AG04450 (cell line): ENCODE results near the gene KNOP1. TPM values are rescaled to one million over a fixed set of nuclear protein-coding genes. Genes with fewer than 3 reads are reported as not detected.
A peak's percentile ranks its signal among the peaks of the same experiment; 100 is the strongest.

Experiments used
- CTCF ChIA-PET: fragments of 300-600, 350-600 bp; formaldehyde crosslinking; extraction: SDS; loops from one replicate; lab custom pipeline; 2022; ENCODE audit warnings: antibody characterized with exemption, inconsistent platforms; lab: Charles Lee
- POLR2A ChIA-PET: fragments of 350-600 bp; formaldehyde crosslinking; extraction: SDS; loops from one replicate; lab custom pipeline; 2021; ENCODE audit warnings: antibody characterized with exemption, inconsistent platforms; lab: Yijun Ruan, JAX
- DNase-seq: peaks from one replicate; pipeline ENCODE4 v3.0.0-alpha.2; 2011; ENCODE audit warnings: low read depth, low spot score
- H3K27ac ChIP-seq: one replicate; pipeline ENCODE4 v1.5.1; 2012; ENCODE audit warnings: low read depth, low read length, control low read depth
- H3K27me3 ChIP-seq: one replicate; pipeline ENCODE4 v1.6.0; 2012; ENCODE audit warnings: low read length; ENCODE audit not compliant: control insufficient read depth, insufficient read depth
- H3K4me3 ChIP-seq: 2 replicates; pipeline ENCODE4 v1.5.1; 2011; ENCODE audit warnings: mild to moderate bottlenecking, low read depth, low read length, control low read depth
- H3K9me3 ChIP-seq: 2 replicates; pipeline ENCODE4 v1.5.1; 2012; ENCODE audit warnings: low read length; ENCODE audit not compliant: control insufficient read depth, insufficient read depth
- polyA plus RNA-seq: library from polyadenylated mRNA; depleted of rRNA; stranded (reverse); fragments of >200 nt; gene quantifications from 2 replicates; pipeline ENCODE4 v1.2.3, GENCODE V29; 2011
- TF ChIP-seq, protein P1 (sequence below): IDR thresholded peaks from 2 replicates; pipeline ENCODE4 v1.5.1; 2011; ENCODE audit warnings: low read depth, low read length, control low read depth, inconsistent platforms

Gene KNOP1
- polyA plus RNA-seq, 1 experiment = 14.9 TPM

DNA sequence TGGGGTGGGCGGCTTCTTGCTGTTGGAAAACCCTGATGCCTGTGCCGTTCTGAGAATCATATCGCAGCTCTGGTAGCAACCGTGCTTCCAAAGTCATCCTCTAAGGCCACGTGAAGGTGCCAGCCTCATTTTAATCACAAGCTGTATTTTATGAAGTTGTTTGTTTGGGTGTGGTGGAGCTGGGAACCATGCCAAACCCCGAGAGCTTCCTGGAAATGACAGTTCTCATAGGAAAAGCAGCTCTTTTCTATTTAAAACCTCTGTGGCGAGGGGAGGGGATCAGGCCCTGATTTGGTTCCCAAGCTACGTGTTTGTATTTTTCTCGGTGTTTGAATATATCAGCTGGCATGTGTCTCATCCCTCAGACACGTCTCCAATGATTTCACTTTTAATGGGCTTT lies 21.7 kb downstream of the KNOP1 start:
- ChIA-PET CTCF (interaction anchor here (0.8 to 3.1 kb wide), 8 partner anchors 9 to 211 kb away, joined by 3 to 9 read pairs (median 4); no protein-coding TSS in a partner anchor), POLR2A (interaction anchor here (1.4 kb wide), 1 partner anchor 141 kb away, joined by 6 read pairs; the partner anchor contains the start of gene VPS35L)
- H3K9me3 ChIP-seq = no peaks in the 10 kb centered on the region
- peak; percentile 67 for DNase-seq
- peak overlapping the region; percentile 65 for H3K27ac ChIP-seq
- H3K4me3 ChIP-seq = no peak overlapping the region
- no peaks in the 10 kb centered on the region for H3K27me3 ChIP-seq
- TF ChIP-seq, protein P1, sequence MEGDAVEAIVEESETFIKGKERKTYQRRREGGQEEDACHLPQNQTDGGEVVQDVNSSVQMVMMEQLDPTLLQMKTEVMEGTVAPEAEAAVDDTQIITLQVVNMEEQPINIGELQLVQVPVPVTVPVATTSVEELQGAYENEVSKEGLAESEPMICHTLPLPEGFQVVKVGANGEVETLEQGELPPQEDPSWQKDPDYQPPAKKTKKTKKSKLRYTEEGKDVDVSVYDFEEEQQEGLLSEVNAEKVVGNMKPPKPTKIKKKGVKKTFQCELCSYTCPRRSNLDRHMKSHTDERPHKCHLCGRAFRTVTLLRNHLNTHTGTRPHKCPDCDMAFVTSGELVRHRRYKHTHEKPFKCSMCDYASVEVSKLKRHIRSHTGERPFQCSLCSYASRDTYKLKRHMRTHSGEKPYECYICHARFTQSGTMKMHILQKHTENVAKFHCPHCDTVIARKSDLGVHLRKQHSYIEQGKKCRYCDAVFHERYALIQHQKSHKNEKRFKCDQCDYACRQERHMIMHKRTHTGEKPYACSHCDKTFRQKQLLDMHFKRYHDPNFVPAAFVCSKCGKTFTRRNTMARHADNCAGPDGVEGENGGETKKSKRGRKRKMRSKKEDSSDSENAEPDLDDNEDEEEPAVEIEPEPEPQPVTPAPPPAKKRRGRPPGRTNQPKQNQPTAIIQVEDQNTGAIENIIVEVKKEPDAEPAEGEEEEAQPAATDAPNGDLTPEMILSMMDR = no peak

DNA sequence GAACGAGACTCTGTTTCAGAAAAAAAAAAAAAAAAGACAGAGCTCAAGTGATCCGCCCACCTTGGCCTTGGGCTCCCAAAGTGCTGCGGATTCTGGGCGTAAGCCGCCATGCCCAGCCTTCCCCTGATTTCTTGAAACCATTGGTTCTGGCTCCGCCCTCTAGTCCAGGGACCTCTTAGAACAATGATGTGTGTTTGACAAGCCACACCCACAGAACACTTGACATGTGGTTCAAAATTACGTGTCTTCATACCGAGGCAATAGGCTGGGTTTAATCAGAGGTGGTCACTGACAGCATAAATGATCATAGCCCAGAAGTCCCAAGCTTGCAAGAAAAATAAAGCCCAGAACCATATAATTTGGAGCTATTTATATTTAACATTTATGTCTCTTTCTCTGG lies 23.0 kb downstream of the KNOP1 start:
- Histone ChIP-seq H3K4me3 (no peak overlapping the region), H3K27ac (no peak overlapping the region), H3K27me3 (no peaks in the 10 kb centered on the region), H3K9me3 (no peaks in the 10 kb centered on the region; the same call in 1 of the 2 replicates)
- CTCF ChIA-PET = interaction anchor here (0.7 to 3.1 kb wide), 3 partner anchors 111 to 192 kb away, joined by 4 to 9 read pairs (median 5); partner anchors contain the start of gene GPRC5B
- POLR2A ChIA-PET = no interaction called here
- TF ChIP-seq, protein P1 = no peak
- DNase-seq = no peak

DNA sequence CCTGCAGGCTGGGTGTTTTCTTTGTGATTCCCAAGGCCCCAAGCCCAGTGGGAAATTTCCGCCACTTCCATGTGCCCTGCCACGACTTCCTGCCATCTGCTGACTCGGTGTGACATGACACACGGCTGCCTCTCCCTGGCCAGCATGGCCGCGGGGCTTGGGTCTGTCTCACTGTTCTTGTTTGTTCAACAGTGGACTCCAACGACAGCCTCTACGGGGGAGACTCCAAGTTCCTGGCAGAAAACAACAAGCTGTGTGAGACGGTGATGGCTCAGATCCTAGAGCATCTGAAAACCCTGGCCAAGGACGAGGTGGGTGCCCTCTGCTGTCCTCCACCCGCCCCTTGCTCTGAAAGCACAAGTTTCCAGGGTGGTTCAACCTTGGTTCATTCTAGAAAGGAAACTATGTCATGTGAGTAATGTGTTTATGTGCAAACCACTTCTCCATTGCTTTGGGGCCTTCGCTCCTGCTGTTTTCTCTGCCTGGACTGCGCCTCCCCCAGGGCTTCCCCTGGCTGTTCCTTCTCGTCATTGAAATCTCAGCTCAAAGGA lies 26.8 kb downstream of the KNOP1 start:
- H3K4me3 ChIP-seq = no peak overlapping the region
- ChIA-PET POLR2A (no interaction called here), CTCF (interaction anchor here (1.0 kb wide), 1 partner anchor 107 kb away, joined by 3 read pairs; no protein-coding TSS in a partner anchor)
- no peak overlapping the region for H3K27ac ChIP-seq
- TF ChIP-seq, protein P1 = no peak
- no peaks in the 10 kb centered on the region for H3K27me3 ChIP-seq
- H3K9me3 ChIP-seq = no peaks in the 10 kb centered on the region; the same call in 1 of the 2 replicates
- no peak for DNase-seq

DNA sequence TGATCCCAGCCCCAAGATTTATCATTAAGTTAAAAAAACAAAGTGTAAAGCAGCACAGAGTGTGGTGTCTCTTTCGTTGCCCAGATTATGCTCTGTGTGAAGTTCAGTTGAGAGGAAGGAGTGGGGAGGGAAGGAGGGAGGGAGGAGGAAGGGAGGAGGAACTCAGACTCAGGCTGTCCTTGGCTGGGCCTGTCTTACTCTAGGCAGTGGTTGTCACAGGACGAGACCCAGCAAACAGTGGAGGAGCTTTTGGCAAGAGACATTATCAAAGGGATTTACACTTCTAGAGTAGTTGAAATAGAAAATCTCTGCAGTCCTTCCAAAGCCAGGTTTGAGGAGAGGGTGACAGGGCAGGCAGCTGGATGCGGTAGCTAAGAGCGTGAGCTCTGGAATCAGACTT lies 27.8 kb downstream of the KNOP1 start:
- CTCF ChIA-PET = interaction anchor here (1.4 kb wide), 1 partner anchor 217 kb away, joined by 4 read pairs; no protein-coding TSS in a partner anchor
- TF ChIP-seq, protein P1 = no peak
- H3K4me3 ChIP-seq = no peak overlapping the region
- no peak for DNase-seq
- POLR2A ChIA-PET = no interaction called here
- no peak overlapping the region for H3K27ac ChIP-seq
- H3K9me3 ChIP-seq = no peaks in the 10 kb centered on the region; the same call in 1 of the 2 replicates
- no peaks in the 10 kb centered on the region for H3K27me3 ChIP-seq

DNA sequence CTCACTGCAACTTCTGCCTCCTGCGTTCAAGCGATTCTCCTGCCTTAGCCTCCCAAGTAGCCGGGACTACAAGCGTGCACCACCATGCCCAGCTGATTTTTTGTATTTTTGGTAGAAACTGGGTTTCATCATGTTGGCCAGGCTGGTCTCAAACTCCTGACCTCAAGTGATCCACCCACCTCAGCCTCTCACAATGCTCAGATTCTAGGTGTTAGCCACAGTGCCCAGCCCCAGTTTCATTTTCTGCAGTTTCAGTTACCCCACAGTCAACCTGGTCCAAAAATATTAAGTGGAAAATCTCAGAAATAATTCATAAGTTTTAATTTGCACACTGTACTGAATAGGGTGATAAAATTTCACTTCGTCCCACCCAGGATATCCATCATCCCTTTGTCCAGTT lies 28.7 kb downstream of the KNOP1 start:
- CTCF ChIA-PET = interaction anchor here (1.4 kb wide), 1 partner anchor 218 kb away, joined by 4 read pairs; no protein-coding TSS in a partner anchor
- H3K27me3 ChIP-seq = no peaks in the 10 kb centered on the region
- H3K9me3 ChIP-seq = peaks cover 3% of the 10 kb centered on the region; the same call in 1 of the 2 replicates
- no peak for DNase-seq
- TF ChIP-seq, protein P1 = no peak
- no peak overlapping the region for H3K4me3 ChIP-seq
- POLR2A ChIA-PET = no interaction called here
- H3K27ac ChIP-seq = no peak overlapping the region
